ENCODE measurements around the gene DNM2.

DNM2 gene

DNA sequence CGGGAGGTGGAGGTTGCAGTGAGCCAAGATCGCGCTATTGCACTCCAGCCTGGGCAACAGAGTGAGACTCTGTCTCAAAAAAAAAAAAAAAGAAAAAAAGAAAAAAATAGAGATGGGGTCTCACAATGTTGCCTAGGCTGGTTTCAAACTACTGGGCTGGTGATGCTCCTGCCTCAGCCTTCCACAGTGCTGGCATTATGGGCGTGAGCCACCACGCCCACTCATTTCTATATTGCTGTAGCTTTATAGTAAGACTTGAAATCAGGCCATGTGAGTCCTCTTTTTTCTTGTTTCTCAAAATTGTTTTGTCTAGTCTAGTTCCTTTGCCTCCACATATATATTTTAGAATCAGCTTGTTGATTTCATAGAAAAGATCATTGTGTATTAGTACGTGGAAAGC is 18.3 kb downstream of the DNM2 start:
- TF ChIP-seq FOXP2 (optimal IDR thresholded peaks at IDR 0.05; ENCODE audit: borderline replicate concordance, extremely low read depth, extremely low read length, insufficient read depth) (no peak), TAF1 (IDR thresholded peaks at IDR 0.05; ENCODE audit: borderline replicate concordance, insufficient read depth, low read length) (no peak), SIN3A (IDR thresholded peaks at IDR 0.05; ENCODE audit: borderline replicate concordance, insufficient read depth, low read length) (no peak), POLR2AphosphoS5 (IDR thresholded peaks at IDR 0.05; ENCODE audit: low read depth, low read length) (no peak)
- TF ChIP-seq, protein P1, sequence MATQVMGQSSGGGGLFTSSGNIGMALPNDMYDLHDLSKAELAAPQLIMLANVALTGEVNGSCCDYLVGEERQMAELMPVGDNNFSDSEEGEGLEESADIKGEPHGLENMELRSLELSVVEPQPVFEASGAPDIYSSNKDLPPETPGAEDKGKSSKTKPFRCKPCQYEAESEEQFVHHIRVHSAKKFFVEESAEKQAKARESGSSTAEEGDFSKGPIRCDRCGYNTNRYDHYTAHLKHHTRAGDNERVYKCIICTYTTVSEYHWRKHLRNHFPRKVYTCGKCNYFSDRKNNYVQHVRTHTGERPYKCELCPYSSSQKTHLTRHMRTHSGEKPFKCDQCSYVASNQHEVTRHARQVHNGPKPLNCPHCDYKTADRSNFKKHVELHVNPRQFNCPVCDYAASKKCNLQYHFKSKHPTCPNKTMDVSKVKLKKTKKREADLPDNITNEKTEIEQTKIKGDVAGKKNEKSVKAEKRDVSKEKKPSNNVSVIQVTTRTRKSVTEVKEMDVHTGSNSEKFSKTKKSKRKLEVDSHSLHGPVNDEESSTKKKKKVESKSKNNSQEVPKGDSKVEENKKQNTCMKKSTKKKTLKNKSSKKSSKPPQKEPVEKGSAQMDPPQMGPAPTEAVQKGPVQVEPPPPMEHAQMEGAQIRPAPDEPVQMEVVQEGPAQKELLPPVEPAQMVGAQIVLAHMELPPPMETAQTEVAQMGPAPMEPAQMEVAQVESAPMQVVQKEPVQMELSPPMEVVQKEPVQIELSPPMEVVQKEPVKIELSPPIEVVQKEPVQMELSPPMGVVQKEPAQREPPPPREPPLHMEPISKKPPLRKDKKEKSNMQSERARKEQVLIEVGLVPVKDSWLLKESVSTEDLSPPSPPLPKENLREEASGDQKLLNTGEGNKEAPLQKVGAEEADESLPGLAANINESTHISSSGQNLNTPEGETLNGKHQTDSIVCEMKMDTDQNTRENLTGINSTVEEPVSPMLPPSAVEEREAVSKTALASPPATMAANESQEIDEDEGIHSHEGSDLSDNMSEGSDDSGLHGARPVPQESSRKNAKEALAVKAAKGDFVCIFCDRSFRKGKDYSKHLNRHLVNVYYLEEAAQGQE (IDR thresholded peaks at IDR 0.05; ENCODE audit: insufficient read depth in 1 of 2, low read depth in 2 of 2, low read length in 2 of 2) = no peak

DNA sequence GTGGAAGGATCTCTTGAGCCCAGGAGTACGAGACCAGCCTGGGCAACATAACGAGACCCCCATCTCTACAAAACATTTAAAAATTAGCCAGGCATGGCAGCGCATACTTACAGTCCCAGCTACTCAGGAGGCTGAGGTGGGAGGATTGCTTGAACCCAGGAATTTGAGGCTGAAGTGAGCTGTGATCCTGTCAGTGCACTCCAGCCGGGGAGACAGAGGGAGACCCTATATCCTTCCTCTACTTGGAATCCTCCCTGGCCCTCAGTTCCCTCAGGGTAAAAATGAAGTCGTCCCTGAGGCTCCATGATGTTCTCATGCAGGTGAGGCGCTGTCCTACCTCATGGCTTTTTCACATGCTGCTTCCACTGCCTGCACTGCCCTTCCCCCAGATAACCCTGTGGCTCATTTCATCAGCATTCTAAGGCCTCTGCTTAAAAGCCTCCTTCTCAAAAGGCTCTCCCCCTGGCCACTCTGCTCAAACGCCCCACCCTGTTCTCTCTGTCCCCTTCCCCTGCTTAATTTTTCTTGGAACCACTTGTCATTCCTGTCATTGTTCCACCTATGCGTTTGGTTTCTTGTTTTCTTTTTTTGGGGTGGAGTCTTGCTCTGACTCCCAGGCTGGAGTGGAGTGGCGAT is 19.2 kb downstream of the DNM2 start:
- no peak for TF ChIP-seq TAF1 (IDR thresholded peaks at IDR 0.05; ENCODE audit: borderline replicate concordance, insufficient read depth, low read length)

DNA sequence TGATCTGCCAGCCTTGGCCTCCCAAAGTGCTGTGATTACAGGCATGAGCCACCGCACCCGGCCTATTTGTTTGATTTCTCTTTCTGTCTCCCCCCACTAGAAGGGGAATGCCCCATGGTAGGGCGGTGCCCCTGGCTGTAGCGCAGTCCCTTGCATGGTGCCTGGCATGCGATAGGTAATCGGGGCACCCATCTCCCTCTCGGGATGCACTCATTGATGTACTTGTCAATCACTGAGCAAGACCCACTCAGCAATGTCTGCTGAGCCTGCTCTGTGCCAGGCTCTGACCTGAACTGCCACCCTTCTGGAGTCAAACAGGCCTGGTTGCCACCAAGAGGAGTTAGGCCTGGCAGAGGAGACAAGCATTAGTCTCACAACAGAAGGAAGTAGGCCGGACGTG is 19.8 kb downstream of the DNM2 start:
- TF ChIP-seq, protein P1 (IDR thresholded peaks at IDR 0.05; ENCODE audit: insufficient read depth in 1 of 2, low read depth in 2 of 2, low read length in 2 of 2) = no peak
- no peak for TF ChIP-seq SIN3A (IDR thresholded peaks at IDR 0.05; ENCODE audit: borderline replicate concordance, insufficient read depth, low read length)
- no peak for TF ChIP-seq POLR2AphosphoS5 (IDR thresholded peaks at IDR 0.05; ENCODE audit: low read depth, low read length)
- no peak for TF ChIP-seq FOXP2 (optimal IDR thresholded peaks at IDR 0.05; ENCODE audit: borderline replicate concordance, extremely low read depth, extremely low read length, insufficient read depth)
- no peak for TF ChIP-seq TAF1 (IDR thresholded peaks at IDR 0.05; ENCODE audit: borderline replicate concordance, insufficient read depth, low read length)

DNA sequence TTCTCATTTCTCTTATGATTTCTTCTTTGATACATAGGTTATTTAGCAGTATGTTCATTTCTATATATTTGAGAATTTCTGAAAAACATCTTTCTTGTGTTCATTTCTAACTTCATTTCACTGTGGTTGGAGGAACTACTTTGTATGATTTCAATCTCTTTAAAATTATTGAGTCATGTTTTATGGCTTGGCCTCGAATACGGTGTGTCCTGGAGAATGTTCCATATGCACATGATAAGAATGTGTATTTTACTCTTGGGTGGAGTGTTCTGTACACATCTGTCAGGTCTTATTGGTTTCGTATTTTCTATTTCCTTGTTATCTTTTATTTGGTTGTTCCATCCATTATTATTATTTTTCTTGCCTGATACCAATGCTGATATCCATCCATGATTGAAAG is 22.9 kb downstream of the DNM2 start:
- no peak for TF ChIP-seq SIN3A (IDR thresholded peaks at IDR 0.05; ENCODE audit: borderline replicate concordance, insufficient read depth, low read length)
- no peak for TF ChIP-seq TAF1 (IDR thresholded peaks at IDR 0.05; ENCODE audit: borderline replicate concordance, insufficient read depth, low read length)
- TF ChIP-seq POLR2AphosphoS5 (IDR thresholded peaks at IDR 0.05; ENCODE audit: low read depth, low read length) = no peak
- TF ChIP-seq, protein P1 (IDR thresholded peaks at IDR 0.05; ENCODE audit: insufficient read depth in 1 of 2, low read depth in 2 of 2, low read length in 2 of 2) = no peak
- TF ChIP-seq FOXP2 (optimal IDR thresholded peaks at IDR 0.05; ENCODE audit: borderline replicate concordance, extremely low read depth, extremely low read length, insufficient read depth) = no peak

DNA sequence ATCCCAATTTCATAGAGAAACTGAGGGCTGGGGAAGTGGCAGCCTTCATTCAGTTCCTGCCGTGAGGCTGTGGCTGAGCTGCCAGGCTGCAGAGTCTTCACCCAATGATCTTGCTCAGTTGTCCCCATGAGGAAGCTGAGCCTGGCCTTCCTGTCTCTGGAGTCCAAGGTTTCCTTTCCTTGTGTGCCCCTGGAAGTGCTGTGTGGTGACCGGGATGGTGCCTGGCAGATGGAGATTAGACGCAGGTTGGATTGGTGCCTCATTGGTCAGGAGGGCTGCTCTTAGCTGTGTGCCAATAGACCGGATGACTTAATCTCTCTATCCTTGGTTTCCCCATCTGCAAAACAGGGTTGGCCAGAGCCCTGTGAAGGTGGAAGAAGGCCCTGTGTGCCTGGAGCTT is 24.6 kb downstream of the DNM2 start:
- TF ChIP-seq, protein P1 (IDR thresholded peaks at IDR 0.05; ENCODE audit: insufficient read depth in 1 of 2, low read depth in 2 of 2, low read length in 2 of 2) = no peak
- TF ChIP-seq TAF1 (IDR thresholded peaks at IDR 0.05; ENCODE audit: borderline replicate concordance, insufficient read depth, low read length) = no peak
- no peak for TF ChIP-seq FOXP2 (optimal IDR thresholded peaks at IDR 0.05; ENCODE audit: borderline replicate concordance, extremely low read depth, extremely low read length, insufficient read depth)
- no peak for TF ChIP-seq SIN3A (IDR thresholded peaks at IDR 0.05; ENCODE audit: borderline replicate concordance, insufficient read depth, low read length)
- TF ChIP-seq POLR2AphosphoS5 (IDR thresholded peaks at IDR 0.05; ENCODE audit: low read depth, low read length) = no peak
